HG03066 (cell line): Measurements from ENCODE around the gene SLC52A3.
"Not testable (repeated sequence)": the region's sequence is repeated elsewhere in the genome, so short reads cannot be mapped to it uniquely, and the experiment has no call there.

ENCODE experiments used
- ATAC-seq: cut with Tn5 transposase; IDR thresholded peaks from one replicate; pipeline ENCODE4 v1.9.1; 2021; ENCODE audit warnings: low read depth; ENCODE audit not compliant: unreplicated experiment

Gene SLC52A3

GRCh38 chr20:768426-768978 is at the start of gene SLC52A3:
TSS of gene SLC52A3 (minus strand) at chr20:768500. CDS start at chr20:765774, 2,726 bp downstream.
- no peak for ATAC-seq

DNA sequence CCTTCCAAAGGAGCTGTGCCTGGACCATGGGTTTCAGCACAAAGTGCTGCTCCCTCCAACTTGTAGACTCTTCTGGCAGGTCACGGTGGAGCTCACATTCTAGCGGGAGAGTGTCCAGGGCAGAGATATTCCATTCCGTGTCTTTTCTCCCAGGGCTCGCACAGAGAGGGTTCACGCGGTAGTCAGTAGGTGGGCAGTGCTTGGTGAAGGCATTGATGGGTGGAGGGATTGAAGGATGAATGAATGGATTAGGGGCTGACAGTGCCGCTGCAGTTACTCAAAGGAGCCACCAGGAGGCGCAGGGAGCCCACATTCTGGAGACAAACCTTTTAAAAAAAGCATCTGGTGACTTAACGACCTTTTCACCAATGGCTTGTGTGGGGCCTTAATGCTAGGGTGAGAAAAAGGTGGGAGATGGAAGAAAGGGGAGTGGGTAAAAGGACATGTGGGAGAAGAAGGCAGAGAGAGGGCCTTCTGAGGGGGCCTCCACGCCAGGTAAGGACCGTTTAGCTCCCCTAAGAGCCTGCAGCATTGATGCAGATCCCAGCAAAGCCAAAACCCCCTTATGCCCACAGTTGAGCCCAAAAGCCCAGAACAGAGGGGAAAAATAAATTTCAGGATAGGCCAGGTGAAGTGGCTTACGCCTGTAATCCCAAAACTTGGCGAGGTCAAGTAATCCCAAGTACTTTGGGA is 47.8 kb upstream of the SLC52A3 start:
- no peak for ATAC-seq

DNA sequence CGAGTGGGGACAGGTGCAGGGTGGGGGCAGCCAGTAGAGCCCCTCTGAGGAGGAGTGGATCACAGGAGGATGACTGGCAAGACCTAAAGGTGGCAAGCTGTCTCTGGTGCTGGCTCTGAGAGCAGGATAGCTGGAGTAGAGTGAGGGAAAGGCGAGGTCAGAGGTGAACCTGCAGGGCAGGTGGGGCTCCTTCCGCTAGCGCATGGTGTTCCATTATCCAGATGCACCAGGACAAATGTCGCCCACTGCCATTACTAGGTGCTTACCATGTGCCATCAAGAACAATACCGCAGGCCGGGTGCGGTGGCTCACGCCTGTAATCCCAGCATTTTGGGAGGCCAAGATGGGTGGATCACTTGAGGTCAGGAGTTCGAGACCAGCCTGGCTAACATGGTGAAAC is 46.9 kb upstream of the SLC52A3 start:
- no peak for ATAC-seq

- no peak for ATAC-seq
Measured at GRCh38 chr20:813390-813789, 45.1 kb upstream of the SLC52A3 start.

DNA sequence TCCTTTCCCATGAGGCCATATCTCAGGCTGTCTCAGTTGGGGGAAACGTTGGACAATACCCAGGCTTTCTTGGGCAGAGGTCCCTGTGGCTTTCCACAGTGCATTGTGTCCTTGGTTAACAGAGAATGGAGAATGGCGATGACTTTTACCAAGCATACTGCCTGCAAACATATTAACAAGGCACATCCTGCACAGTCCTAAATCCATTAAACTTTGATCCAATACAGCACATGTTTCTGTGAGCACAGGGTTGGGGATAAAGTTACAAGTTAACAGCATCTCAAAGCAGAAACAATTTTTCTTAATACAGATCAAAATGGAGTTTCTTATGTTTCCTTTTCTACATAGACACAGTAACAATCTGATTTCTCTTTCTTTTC is 44.1 kb upstream of the SLC52A3 start:
- not testable (repeated sequence) for ATAC-seq

DNA sequence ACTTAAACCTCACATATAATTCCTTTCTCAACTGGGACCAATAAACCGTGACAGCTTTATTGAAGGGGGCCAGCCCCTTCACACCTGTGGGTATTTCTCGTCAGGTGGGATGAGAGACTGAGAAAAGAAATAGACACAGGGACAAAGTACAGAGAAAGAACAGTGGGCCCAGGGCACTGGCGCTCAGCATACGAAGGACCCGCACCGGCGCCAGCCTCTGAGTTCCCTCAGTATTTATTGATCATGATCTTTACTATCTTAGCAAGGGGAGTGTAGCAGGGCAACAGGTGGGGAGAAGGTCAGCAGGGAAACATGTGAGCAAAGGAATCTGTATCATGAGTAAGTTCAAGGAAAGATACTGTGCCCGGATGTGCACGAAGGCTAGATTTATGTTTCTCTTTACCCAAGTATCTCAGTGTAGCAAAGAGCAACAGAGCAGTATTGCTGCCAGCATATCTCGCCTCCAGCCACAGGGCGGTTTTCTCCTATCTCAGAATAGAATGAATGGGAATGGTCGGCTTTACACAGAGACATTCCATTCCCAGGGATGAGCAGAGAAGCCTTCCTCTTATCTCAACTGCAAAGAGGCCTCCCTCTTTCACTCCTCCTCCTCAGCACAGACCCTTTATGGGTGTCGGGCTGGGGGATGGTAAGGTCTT is 43.6 kb upstream of the SLC52A3 start:
- not testable (repeated sequence) for ATAC-seq

- ATAC-seq, result no peak
Measured at GRCh38 chr20:805713-806112, 37.4 kb upstream of the SLC52A3 start.

DNA sequence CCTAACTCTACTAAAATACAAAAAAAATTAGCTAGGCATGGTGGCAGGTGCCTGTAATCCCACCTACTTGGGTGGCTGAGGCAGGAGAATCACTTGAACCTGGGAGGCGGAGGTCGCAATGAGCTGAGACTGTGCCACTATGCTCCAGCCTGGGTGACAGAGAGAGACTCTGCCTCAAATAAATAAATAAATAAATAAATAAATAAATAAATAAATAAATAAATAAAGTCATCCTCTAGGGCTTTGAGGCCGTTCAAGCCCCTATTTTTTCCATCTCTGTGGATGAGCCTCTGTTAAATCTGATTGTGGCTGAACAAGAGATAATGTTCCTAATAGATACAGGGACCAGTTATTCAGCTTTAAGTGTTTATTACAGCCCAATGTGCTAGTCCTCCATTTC is 33.4 kb upstream of the SLC52A3 start:
- no peak for ATAC-seq

DNA sequence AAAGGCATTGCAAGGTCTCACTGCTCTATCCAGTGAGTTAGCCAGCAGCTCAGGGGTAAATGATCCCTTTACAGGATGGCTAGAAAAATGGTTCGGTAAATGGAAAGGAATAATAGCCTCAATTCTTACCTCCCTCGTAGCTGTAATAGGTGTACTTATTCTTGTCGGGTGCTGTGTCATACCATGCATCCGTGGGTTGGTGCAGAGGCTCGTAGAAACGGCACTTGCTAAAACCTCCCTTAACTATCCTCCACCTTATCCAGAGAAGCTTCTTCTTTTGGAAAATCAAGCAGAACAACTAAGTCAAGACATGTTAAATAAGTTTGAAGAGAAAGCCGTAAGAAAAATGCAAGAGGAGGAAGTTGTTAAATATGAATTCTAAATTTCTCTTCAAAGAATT is 31.7 kb upstream of the SLC52A3 start:
- ATAC-seq, result not testable (repeated sequence)

DNA sequence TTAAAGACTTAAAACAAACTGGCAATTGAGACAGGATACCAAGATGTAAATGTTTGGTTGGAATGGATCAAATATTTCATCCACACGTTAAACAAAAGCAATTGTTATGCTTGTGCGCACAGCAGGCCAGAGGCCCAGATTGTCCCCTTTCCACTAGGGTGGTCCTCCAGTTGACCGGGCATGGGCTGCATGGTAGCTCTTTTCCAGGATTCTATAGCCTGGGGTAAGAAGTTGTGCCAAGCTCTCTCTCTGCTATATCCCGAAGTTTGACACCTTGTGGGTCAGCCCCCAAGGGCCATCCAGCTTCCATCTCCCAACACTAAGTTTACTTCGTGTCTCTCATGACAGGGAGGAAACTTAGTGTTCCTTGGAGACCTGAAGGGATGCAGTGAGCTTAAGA is 30.4 kb upstream of the SLC52A3 start:
- not testable (repeated sequence) for ATAC-seq

DNA sequence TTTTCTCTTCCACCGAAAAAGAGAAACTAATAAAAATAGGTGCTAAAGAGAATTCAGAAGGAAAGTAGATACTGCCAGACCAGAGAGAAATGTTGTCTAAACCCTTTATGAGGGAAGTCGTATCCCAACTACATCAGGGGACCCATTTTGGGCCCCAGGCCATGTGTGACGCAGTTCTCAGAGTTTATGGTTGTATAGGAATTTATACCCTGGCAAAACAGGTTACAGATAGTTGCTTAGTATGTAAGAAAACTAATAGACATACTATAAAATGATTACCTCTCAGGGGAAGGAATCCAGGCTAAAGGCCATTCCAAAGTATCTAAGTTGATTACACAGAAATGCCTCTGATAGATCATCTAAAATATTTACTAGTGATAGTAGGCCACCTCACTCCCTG is 28.6 kb upstream of the SLC52A3 start:
- ATAC-seq, result no peak

- no peak for ATAC-seq
Measured at GRCh38 chr20:792248-792647, 23.9 kb upstream of the SLC52A3 start.

DNA sequence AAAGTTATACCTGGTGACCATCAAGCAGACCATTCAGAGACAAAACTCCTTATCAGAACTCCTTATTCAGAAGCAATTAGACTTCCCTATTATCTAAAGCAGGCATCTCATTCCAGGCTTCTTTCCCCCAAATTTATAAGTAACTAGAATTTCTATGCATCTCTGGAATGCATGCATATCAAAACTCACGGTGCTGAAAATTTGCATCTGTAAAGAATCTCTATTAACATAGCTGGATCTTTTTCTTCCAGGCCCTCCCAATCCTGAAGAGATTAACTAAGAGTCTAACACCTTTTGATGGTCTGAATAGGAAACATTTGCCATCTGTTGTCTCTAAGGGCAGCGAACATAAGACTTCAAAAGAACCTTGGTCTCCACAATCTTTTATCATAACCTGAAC is 22.8 kb upstream of the SLC52A3 start:
- no peak for ATAC-seq

GRCh38 chr20:787825-788224 is 19.5 kb upstream of the SLC52A3 start:
- no peak for ATAC-seq

DNA sequence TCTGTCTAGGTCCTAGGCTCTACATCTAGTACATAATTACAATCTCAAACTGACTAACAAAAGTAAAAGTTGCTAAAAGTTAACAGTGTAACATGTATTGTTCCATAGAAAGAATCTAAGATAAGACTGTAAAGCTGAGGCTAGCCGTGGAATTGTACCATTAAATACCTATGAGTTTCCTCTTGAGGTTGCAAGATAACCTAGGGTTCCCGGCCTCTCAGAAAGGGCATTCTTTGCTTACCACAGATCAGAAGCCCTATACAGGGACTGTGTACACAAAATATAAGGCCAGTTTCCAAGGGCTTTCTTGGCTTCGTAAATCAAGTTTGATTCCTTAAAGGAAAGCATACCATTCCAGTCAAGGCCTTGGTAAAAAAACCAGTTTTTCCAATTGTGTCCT is 11.5 kb upstream of the SLC52A3 start:
- ATAC-seq, result no peak

GRCh38 chr20:776165-776564 is 7.9 kb upstream of the SLC52A3 start:
- ATAC-seq, result no peak

DNA sequence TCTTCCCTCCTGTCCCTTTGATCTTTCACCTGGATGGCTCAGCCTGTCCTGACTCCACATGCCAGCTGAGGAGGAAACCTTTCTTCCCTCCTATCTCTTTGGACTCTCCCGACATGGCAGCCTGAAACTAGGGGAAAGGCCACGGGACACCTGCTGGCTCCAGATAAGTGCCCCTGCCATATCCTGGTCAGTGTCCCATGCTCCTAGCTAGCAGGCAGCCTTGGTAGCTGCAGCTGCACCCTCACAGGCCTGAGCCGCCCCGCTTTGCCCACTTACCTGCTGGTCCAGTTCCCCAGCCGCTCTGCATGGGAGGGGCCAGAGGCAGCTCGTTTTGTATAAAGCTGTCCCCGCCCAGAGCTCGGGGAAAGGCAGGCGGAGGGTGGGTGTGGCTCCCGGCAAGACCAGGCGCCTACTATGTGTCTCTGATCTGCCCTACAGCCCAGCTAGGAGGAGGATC is 7.4 kb upstream of the SLC52A3 start:
- no peak for ATAC-seq

- no peak for ATAC-seq
Measured at GRCh38 chr20:774660-775057, 6.4 kb upstream of the SLC52A3 start.

DNA sequence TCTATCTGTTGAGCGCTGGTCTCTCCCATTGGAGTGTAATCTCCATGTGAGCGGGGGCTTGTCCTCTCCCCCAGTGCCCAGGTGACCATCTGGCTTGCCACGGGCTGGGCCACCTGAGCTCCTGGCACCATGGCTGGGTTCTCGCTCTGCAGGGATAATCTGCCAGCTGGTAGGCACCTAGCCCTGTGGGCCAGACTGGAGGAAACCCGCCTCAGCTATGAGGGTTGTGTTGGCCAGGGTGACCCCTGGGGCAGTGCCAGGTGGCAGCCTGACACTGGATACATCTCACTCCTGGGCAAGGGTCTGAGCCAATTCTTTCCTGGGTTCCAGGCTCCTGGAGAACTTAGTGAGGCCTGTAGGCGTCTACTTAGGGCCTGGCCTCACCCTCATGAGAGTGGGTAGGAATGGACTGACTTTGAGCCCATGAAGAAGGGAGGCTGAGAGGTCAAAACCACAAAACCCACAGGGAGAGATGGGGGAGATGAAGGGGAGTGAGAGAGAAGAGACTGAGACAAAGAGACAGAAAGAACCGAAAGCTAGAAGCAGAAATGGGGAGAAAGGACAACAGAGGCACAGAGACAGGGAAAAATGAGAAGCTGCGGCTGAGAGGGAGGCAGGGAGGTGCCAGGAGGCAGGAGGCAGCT is 5.8 kb upstream of the SLC52A3 start:
- no peak for ATAC-seq

- ATAC-seq, result no peak
Measured at GRCh38 chr20:772806-773205, 4.5 kb upstream of the SLC52A3 start.

GRCh38 chr20:771741-772464 is 3.6 kb upstream of the SLC52A3 start:
- no peak for ATAC-seq
